ENCODE measurements around the gene NUBPL.
"Not testable (repeated sequence)": the region's sequence is repeated elsewhere in the genome, so short reads cannot be mapped to it uniquely, and the experiment has no call there.

The NUBPL gene

GRCh38 chr14:31827325-31827724 is 266.1 kb downstream of the NUBPL start:
- no peak for DNase-seq

- DNase-seq = no peak
Measured at GRCh38 chr14:31828946-31829868, 268.0 kb downstream of the NUBPL start.

GRCh38 chr14:31834616-31835015 is 273.4 kb downstream of the NUBPL start:
- no peak for DNase-seq

GRCh38 chr14:31835049-31835448 is 273.8 kb downstream of the NUBPL start:
- no peak for DNase-seq

- DNase-seq = no peak
Measured at GRCh38 chr14:31837031-31837430, 275.8 kb downstream of the NUBPL start.

- DNase-seq = no peak
Measured at GRCh38 chr14:31842899-31843298, 281.7 kb downstream of the NUBPL start.

- DNase-seq = no peak
Measured at GRCh38 chr14:31843361-31844091, 282.3 kb downstream of the NUBPL start.

GRCh38 chr14:31854508-31855075 is 293.4 kb downstream of the NUBPL start:
- no peak for DNase-seq

- DNase-seq = no peak
Measured at GRCh38 chr14:31855262-31855661, 294.1 kb downstream of the NUBPL start.

- not testable (repeated sequence) for DNase-seq
Measured at GRCh38 chr14:31856003-31856402, 294.8 kb downstream of the NUBPL start.

- DNase-seq = no peak
Measured at GRCh38 chr14:31858868-31859267, 297.7 kb downstream of the NUBPL start.

- DNase-seq = no peak
Measured at GRCh38 chr14:31864937-31865855, 304.0 kb downstream of the NUBPL start.

GRCh38 chr14:31867570-31867969 is 306.4 kb downstream of the NUBPL start:
- no peak for DNase-seq

GRCh38 chr14:31868096-31868495 is 306.9 kb downstream of the NUBPL start:
- not testable (repeated sequence) for DNase-seq

- no peak for DNase-seq
Measured at GRCh38 chr14:31876741-31877140, 315.5 kb downstream of the NUBPL start.

GRCh38 chr14:31877255-31877798 is 316.1 kb downstream of the NUBPL start:
- DNase-seq = no peak

GRCh38 chr14:31879661-31880348 is 318.6 kb downstream of the NUBPL start:
- no peak for DNase-seq

- no peak for DNase-seq
Measured at GRCh38 chr14:31880935-31881334, 319.7 kb downstream of the NUBPL start.

- DNase-seq = no peak
Measured at GRCh38 chr14:31881531-31882310, 320.5 kb downstream of the NUBPL start.

- no peak for DNase-seq
Measured at GRCh38 chr14:31884238-31884637, 323.0 kb downstream of the NUBPL start.

Data from activated CD4-positive, alpha-beta T cell treated with anti-CD3 and anti-CD28 coated beads, Interleukin-2, Interleukin-6, amounts not matched to agents 100 ng/mL and 50 ng/mL, durations not matched to agents 16 hours and 8 hours (primary cell).